HL-60 (cell line): ENCODE measurements around the gene OR6C65.
"Not testable (repeated sequence)": the region's sequence is repeated elsewhere in the genome, so short reads cannot be mapped to it uniquely, and the experiment has no call there.

ENCODE experiments used
- CTCF ChIP-seq: IDR thresholded peaks from one replicate; pipeline ENCODE4 v1.5.1; 2011; ENCODE audit warnings: low read length, control low read depth, inconsistent platforms; ENCODE audit not compliant: insufficient read depth
- POLR2AphosphoS5 ChIP-seq: IDR thresholded peaks from 2 replicates; pipeline ENCODE4 v1.6.1; 2012; ENCODE audit warnings: low read depth
- REST ChIP-seq: IDR thresholded peaks from 2 replicates; pipeline ENCODE4 v1.6.1; 2012; ENCODE audit warnings: low read depth; ENCODE audit not compliant: insufficient replicate concordance

- TF ChIP-seq CTCF, POLR2AphosphoS5, REST: not testable (repeated sequence)
Measured at GRCh38 chr12:55355338-55355737, 45.0 kb upstream of the OR6C65 start.
